Astrocyte (in vitro differentiated cells and primary cell): ENCODE measurements around the gene AK5.

ENCODE experiments used
- EZH2 ChIP-seq: IDR thresholded peaks from 2 replicates; pipeline ENCODE4 v1.6.1; 2012; ENCODE audit warnings: mild to moderate bottlenecking, low read length, inconsistent platforms; ENCODE audit not compliant: insufficient read depth
- TF ChIP-seq, protein P1 (sequence below): IDR thresholded peaks from 2 replicates; pipeline ENCODE4 v1.5.1; 2011; ENCODE audit warnings: low read depth, mild to moderate bottlenecking, inconsistent platforms, low read length, moderate library complexity; ENCODE audit not compliant: insufficient read depth

- TF ChIP-seq, protein P1, sequence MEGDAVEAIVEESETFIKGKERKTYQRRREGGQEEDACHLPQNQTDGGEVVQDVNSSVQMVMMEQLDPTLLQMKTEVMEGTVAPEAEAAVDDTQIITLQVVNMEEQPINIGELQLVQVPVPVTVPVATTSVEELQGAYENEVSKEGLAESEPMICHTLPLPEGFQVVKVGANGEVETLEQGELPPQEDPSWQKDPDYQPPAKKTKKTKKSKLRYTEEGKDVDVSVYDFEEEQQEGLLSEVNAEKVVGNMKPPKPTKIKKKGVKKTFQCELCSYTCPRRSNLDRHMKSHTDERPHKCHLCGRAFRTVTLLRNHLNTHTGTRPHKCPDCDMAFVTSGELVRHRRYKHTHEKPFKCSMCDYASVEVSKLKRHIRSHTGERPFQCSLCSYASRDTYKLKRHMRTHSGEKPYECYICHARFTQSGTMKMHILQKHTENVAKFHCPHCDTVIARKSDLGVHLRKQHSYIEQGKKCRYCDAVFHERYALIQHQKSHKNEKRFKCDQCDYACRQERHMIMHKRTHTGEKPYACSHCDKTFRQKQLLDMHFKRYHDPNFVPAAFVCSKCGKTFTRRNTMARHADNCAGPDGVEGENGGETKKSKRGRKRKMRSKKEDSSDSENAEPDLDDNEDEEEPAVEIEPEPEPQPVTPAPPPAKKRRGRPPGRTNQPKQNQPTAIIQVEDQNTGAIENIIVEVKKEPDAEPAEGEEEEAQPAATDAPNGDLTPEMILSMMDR = no peak
- no peak for TF ChIP-seq EZH2
Measured at GRCh38 chr1:77253211-77253610, 28.6 kb upstream of the AK5 start.
